Muscle of leg (tissue), 9 donors: Measurements from ENCODE around the gene GRIN2A. TPM values are rescaled to one million over a fixed set of nuclear protein-coding genes. Genes with fewer than 3 reads are reported as not detected.

Experiments
- polyA plus RNA-seq, 8 donors: library from polyadenylated mRNA; unstranded; fragments of 120-200 nt; gene quantifications; one replicate each; pipeline versions ENCODE4 v1.2.1 to v1.2.3, GENCODE V29; 2013; ENCODE audit warnings: inconsistent platforms in 1 of 8, low replicate concordance in 1 of 8; ENCODE audit not compliant: insufficient read length in 8 of 8, insufficient read depth in 1 of 8
- total RNA-seq: library from RNA; stranded (reverse); fragments of 120-200 nt; gene quantifications from one replicate; pipeline ENCODE4 v1.2.4, GENCODE V29; 2013

GRIN2A gene
- total and polyA plus RNA-seq, 9 donors = 0.18 to 0.75 (median 0.35) TPM

Other genes with a start within 250 kb of the GRIN2A start
- 6.0 TPM for gene ATF7IP2, start 203.6 kb upstream of the GRIN2A start, total RNA-seq
- gene ATF7IP2, start 203.6 kb upstream of the GRIN2A start, polyA plus RNA-seq = 10 to 100 TPM in 1 of 8 donors, 1 to 10 TPM in 7; 3.1 to 10.9 (median 5.1) TPM